ENCODE measurements around the gene GRPEL1. TPM values are rescaled to one million over a fixed set of nuclear protein-coding genes. Genes with fewer than 3 reads are reported as not detected.

The GRPEL1 gene
- total RNA-seq, 1 experiment from 2014 or later = 82.9 TPM

DNA sequence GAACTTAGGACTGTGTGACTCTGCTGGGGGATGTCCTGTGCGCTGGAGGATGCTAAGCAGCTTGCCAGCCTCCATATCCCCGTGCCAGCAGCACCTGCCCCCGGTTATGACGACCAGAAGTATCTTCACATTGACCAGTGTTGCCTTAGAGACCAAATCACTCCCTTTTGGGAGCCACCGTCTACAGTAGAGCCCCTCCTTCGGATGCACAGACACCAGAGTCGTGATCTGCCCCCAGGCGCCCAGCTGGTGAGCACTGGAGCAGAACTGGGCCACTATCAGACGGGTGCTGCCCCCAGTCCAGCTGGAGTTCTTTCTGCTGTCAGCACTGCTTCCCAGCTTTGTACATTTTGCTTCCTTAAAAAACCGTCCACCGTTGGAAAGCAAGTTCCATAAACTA lies 54.7 kb downstream of the GRPEL1 start:
- Mint-ChIP-seq H3K27ac (ENCODE audit: low read depth, unreplicated experiment) (no peak overlapping the region), H3K9me3 (ENCODE audit: unreplicated experiment) (no peaks in the 10 kb centered on the region), H3K27me3 (ENCODE audit: insufficient read depth, unreplicated experiment) (no peaks in the 10 kb centered on the region), H3K4me1 (ENCODE audit: insufficient read depth, unreplicated experiment) (peaks cover 1% of the 10 kb centered on the region), H3K4me3 (ENCODE audit: unreplicated experiment) (no peak overlapping the region), H3K36me3 (ENCODE audit: insufficient read depth, unreplicated experiment) (peaks cover 72% of the 10 kb centered on the region)
- no peak for TF ChIP-seq CTCF (IDR thresholded peaks at IDR 0.05; ENCODE audit: unreplicated experiment)
- no peak for DNase-seq (ENCODE audit: unreplicated experiment)
- ChIA-PET CTCF (interaction anchor here (1.5 kb wide), 1 partner anchor 30 kb away, joined by 7 read pairs; the partner anchor contains the start of gene TADA2B), POLR2A (interaction anchor here (1.2 to 1.6 kb wide), 3 partner anchors 9 to 26 kb away, joined by 3 to 6 read pairs (median 4); no protein-coding TSS in a partner anchor)
- BruUV-seq (replicated peaks) = no TSS peak
- intact Hi-C loops (cut with micrococcal nuclease) = no loop called here

DNA sequence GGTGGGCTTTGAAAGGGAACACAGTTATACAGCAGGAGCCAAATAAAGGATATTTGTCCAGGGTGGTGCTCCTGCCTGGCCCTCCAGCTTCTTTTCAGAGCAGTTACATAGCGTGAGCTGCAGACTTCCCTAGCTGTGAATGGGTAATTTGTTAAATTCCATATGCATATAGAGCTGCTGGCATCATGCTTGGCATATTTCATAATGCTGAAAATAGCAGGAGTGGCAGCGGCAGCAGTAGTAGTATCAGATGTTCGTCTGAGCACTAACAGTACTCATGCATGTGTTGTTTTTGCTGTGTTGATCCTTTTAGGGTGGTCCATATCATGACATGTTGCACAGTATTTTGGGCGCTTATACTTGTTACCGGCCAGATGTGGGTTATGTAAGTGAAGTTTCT lies 58.3 kb downstream of the GRPEL1 start:
- no peak overlapping the region for H3K4me3 Mint-ChIP-seq (ENCODE audit: unreplicated experiment)
- POLR2A ChIA-PET = no interaction called here
- CTCF ChIA-PET = interaction anchor here (0.6 kb wide), 1 partner anchor 119 kb away, joined by 3 read pairs; no protein-coding TSS in a partner anchor
- H3K36me3 Mint-ChIP-seq (ENCODE audit: insufficient read depth, unreplicated experiment) = peaks cover 86% of the 10 kb centered on the region
- H3K4me1 Mint-ChIP-seq (ENCODE audit: insufficient read depth, unreplicated experiment) = peaks cover 9% of the 10 kb centered on the region
- H3K27me3 Mint-ChIP-seq (ENCODE audit: insufficient read depth, unreplicated experiment) = no peaks in the 10 kb centered on the region
- no peaks in the 10 kb centered on the region for H3K9me3 Mint-ChIP-seq (ENCODE audit: unreplicated experiment)
- peak overlapping the region; percentile 25 for H3K27ac Mint-ChIP-seq (ENCODE audit: low read depth, unreplicated experiment)
- intact Hi-C loops (cut with micrococcal nuclease) = no loop called here
- DNase-seq (ENCODE audit: unreplicated experiment) = no peak
- TF ChIP-seq CTCF (IDR thresholded peaks at IDR 0.05; ENCODE audit: unreplicated experiment) = no peak
- no TSS peak for BruUV-seq (replicated peaks)

Other genes with a start within 250 kb of the GRPEL1 start
- 52.6 and 55.1 TPM in 2 replicates for gene TBC1D14, start 158.2 kb downstream of the GRPEL1 start, total RNA-seq (2022)
- 29.5 and 31.8 TPM in 2 replicates for gene TADA2B, start 24.7 kb downstream of the GRPEL1 start, total RNA-seq (2022)
- gene SORCS2, start 124.5 kb upstream of the GRPEL1 start, total RNA-seq (2022) = 0.05 TPM in 1 of 2 replicates, not detected in the other

Data from MCF 10A (cell line).